GM23248 (cell line): ENCODE data around the gene TXNRD1. TPM values are rescaled to one million over a fixed set of nuclear protein-coding genes. Genes with fewer than 3 reads are reported as not detected.
A peak's percentile ranks its signal among the peaks of the same experiment; 100 is the strongest.

Experiments
- DNase-seq: peaks from one replicate; pipeline ENCODE4 v3.0.0-alpha.2; 2015
- H2AFZ ChIP-seq: fragments of 200-600 bp; sonication (generic); 2 replicates; pipeline ENCODE4 v1.6.1; 2016; ENCODE audit warnings: antibody characterized with exemption
- H3F3A ChIP-seq: fragments of 200-600 bp; sonication (generic); 2 replicates; pipeline ENCODE4 v1.6.1; 2016; ENCODE audit warnings: mild to moderate bottlenecking, antibody characterized with exemption, mixed run types; ENCODE audit not compliant: insufficient read depth
- H3K27ac ChIP-seq: fragments of 200-600 bp; sonication (generic); 2 replicates; pipeline ENCODE4 v1.5.1; 2016; ENCODE audit warnings: mild to moderate bottlenecking
- H3K27me3 ChIP-seq: fragments of 200-600 bp; sonication (generic); replicated peaks from 2 replicates; pipeline ENCODE4 v1.6.1; 2016; ENCODE audit warnings: mild to moderate bottlenecking; ENCODE audit not compliant: insufficient read depth
- H3K36me3 ChIP-seq: fragments of 200-600 bp; sonication (generic); 2 replicates; pipeline ENCODE4 v1.6.1; 2016; ENCODE audit warnings: low read depth, mild to moderate bottlenecking
- H3K4me1 ChIP-seq: fragments of 200-600 bp; sonication (generic); 2 replicates; pipeline ENCODE4 v1.6.1; 2016; ENCODE audit warnings: mild to moderate bottlenecking; ENCODE audit not compliant: insufficient read depth
- H3K4me2 ChIP-seq: fragments of 200-600 bp; sonication (generic); one replicate; pipeline ENCODE4 v1.6.1; 2016; ENCODE audit warnings: mild to moderate bottlenecking; ENCODE audit not compliant: unreplicated experiment
- H3K4me3 ChIP-seq: fragments of 200-600 bp; sonication (generic); 2 replicates; pipeline ENCODE4 v1.5.1; 2016; ENCODE audit warnings: mild to moderate bottlenecking
- H3K79me2 ChIP-seq: fragments of 200-600 bp; sonication (generic); 2 replicates; pipeline ENCODE4 v1.6.1; 2016; ENCODE audit warnings: mild to moderate bottlenecking; ENCODE audit not compliant: insufficient read depth
- H3K9ac ChIP-seq: fragments of 200-600 bp; sonication (generic); 2 replicates; pipeline ENCODE4 v1.6.1; 2016; ENCODE audit warnings: mild to moderate bottlenecking
- H3K9me2 ChIP-seq: fragments of 200-600 bp; sonication (generic); 2 replicates; pipeline ENCODE4 v1.6.1; 2016; ENCODE audit warnings: mixed run types, mild to moderate bottlenecking, moderate library complexity; ENCODE audit not compliant: insufficient read depth
- H3K9me3 ChIP-seq: fragments of 200-600 bp; sonication (generic); one replicate; pipeline ENCODE4 v1.6.1; 2017; ENCODE audit warnings: low read depth
- H4K20me1 ChIP-seq: fragments of 200-600 bp; sonication (generic); 2 replicates; pipeline ENCODE4 v1.6.0; 2016; ENCODE audit not compliant: insufficient read depth
- EZH2 ChIP-seq: fragments of 200-600 bp; sonication (generic); IDR thresholded peaks from 2 replicates; pipeline ENCODE4 v1.6.1; 2018; ENCODE audit warnings: antibody characterized with exemption, mild to moderate bottlenecking; ENCODE audit not compliant: insufficient read depth, poor library complexity, severe bottlenecking
- EZH2phosphoT487 ChIP-seq: fragments of 200-600 bp; sonication (generic); IDR thresholded peaks from 2 replicates; pipeline ENCODE4 v1.6.1; 2018; ENCODE audit warnings: antibody characterized with exemption, moderate library complexity, mild to moderate bottlenecking, low read depth; ENCODE audit not compliant: insufficient read depth
- WGBS, 2 experiments: methylation state at CpG; one replicate each; pipeline ENCODE4 v1.1.6; 2015 to 2017; ENCODE audit warnings: low lambda C conversion rate in 2 of 2, low coverage in 1 of 2; ENCODE audit errors: missing lambda C conversion rate in 2 of 2; 5-methylcytosine and 5-hydroxymethylcytosine counted together
- in situ Hi-C: fragments of 300-500 bp; cut with MboI; formaldehyde crosslinking; loops from 2 replicates; pipeline ENCODE4 v1.15.0; 2020
- polyA plus RNA-seq: library from polyadenylated mRNA; unstranded; fragments of >200 nt; fragmentation: Nextera tagmentation; extraction: Ambion mirVana; gene quantifications from 2 replicates; pipeline ENCODE4 v1.2.1, GENCODE V29; 2016
- total RNA-seq: library from RNA; depleted of rRNA; stranded (reverse); fragments of >200 nt; shearing (Covaris generic); gene quantifications from 2 replicates; pipeline ENCODE4 v1.2.3, GENCODE V29; 2014

TXNRD1 gene
- total and polyA plus RNA-seq, 2 experiments from 2014 or later, result 255 to 477 TPM

- H3K4me1 ChIP-seq, result no peaks in the 10 kb centered on the region
- in situ Hi-C loops, result no loop called here
- DNase-seq, result no peak
- H4K20me1 ChIP-seq, result no peaks in the 10 kb centered on the region
- H3F3A ChIP-seq, result 0 out of 2 replicates have a peak, but pooled peaks cover 4% of the 10 kb centered on the region
- no peaks in the 10 kb centered on the region for H3K9me2 ChIP-seq
- TF ChIP-seq EZH2phosphoT487, result no peak
- TF ChIP-seq EZH2, result no peak
- no peak overlapping the region for H3K9ac ChIP-seq
- no peaks in the 10 kb centered on the region for H3K9me3 ChIP-seq
- H3K27ac ChIP-seq, result no peak overlapping the region
- WGBS, 2 experiments, result 89 to 94% methylated on average over 1 of the region's 1 CpG
- no peaks in the 10 kb centered on the region for H3K36me3 ChIP-seq
- H3K4me2 ChIP-seq, result no peak overlapping the region
- H3K79me2 ChIP-seq, result no peaks in the 10 kb centered on the region
- peak overlapping the region; percentile 34 for H2AFZ ChIP-seq
- no peaks in the 10 kb centered on the region for H3K27me3 ChIP-seq
- no peak overlapping the region for H3K4me3 ChIP-seq
These were observed 28.4 kb downstream of the TXNRD1 start for GRCh38 chr12:104243971-104244370.

GRCh38 chr12:104247698-104248097 lies 32.1 kb downstream of the TXNRD1 start:
- H3K9ac ChIP-seq, result no peak overlapping the region
- TF ChIP-seq EZH2phosphoT487 (no peak), EZH2 (no peak)
- H3K27ac ChIP-seq, result no peak overlapping the region
- H3K27me3 ChIP-seq, result no peaks in the 10 kb centered on the region
- H3K4me2 ChIP-seq, result no peak overlapping the region
- WGBS, 2 experiments, result 89 to 91% methylated on average over 5 of the region's 5 CpGs
- DNase-seq, result no peak
- no peak overlapping the region for H2AFZ ChIP-seq
- 0 out of 2 replicates have a peak, but pooled peaks cover 4% of the 10 kb centered on the region for H3F3A ChIP-seq
- no peaks in the 10 kb centered on the region for H3K4me1 ChIP-seq
- in situ Hi-C loops, result no loop called here
- no peaks in the 10 kb centered on the region for H3K9me3 ChIP-seq
- no peak overlapping the region for H3K4me3 ChIP-seq
- no peaks in the 10 kb centered on the region for H3K9me2 ChIP-seq
- H3K36me3 ChIP-seq, result no peaks in the 10 kb centered on the region
- H3K79me2 ChIP-seq, result no peaks in the 10 kb centered on the region
- no peaks in the 10 kb centered on the region for H4K20me1 ChIP-seq

- no peak overlapping the region for H3K27ac ChIP-seq
- no peak for TF ChIP-seq EZH2phosphoT487
- no peak for TF ChIP-seq EZH2
- no peaks in the 10 kb centered on the region for H3K27me3 ChIP-seq
- H3K9ac ChIP-seq, result no peak overlapping the region
- DNase-seq, result no peak
- no peaks in the 10 kb centered on the region for H3K9me3 ChIP-seq
- H2AFZ ChIP-seq, result no peak overlapping the region
- no peaks in the 10 kb centered on the region for H3K79me2 ChIP-seq
- no peaks in the 10 kb centered on the region for H4K20me1 ChIP-seq
- 0 out of 2 replicates have a peak, but pooled peaks cover 4% of the 10 kb centered on the region for H3F3A ChIP-seq
- no peaks in the 10 kb centered on the region for H3K9me2 ChIP-seq
- H3K4me3 ChIP-seq, result no peak overlapping the region
- no peak overlapping the region for H3K4me2 ChIP-seq
- 94 to 95% methylated on average over 8 of the region's 8 CpGs for WGBS, 2 experiments
- H3K4me1 ChIP-seq, result no peaks in the 10 kb centered on the region
- in situ Hi-C loops, result no loop called here
- no peaks in the 10 kb centered on the region for H3K36me3 ChIP-seq
These were observed 32.9 kb downstream of the TXNRD1 start for GRCh38 chr12:104248444-104248843.

DNA sequence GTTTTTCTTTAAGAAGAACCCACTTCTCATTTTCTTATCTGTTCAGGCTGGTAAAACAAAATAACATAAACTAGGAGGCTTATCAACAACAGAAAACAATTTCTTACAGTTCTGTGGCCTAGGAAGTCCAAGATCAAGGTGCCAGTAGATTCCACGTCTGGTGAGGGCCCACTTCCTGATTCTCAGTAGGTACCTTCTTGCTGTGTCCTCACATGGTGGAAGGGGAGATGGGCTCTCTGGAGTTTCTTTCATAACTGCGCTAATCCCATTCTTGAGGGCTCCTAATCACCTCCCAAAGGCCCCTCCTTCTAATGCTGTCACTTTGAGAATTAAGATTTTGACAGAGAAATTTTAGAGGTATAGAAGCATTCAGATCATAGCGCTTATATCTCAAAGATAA lies 33.4 kb downstream of the TXNRD1 start:
- in situ Hi-C loops, result no loop called here
- Histone ChIP-seq H3K79me2 (no peaks in the 10 kb centered on the region), H3K36me3 (no peaks in the 10 kb centered on the region), H3K4me3 (no peak overlapping the region), H3K4me2 (no peak overlapping the region), H3K4me1 (no peaks in the 10 kb centered on the region), H2AFZ (no peak overlapping the region), H3K27me3 (no peaks in the 10 kb centered on the region), H3K9ac (no peak overlapping the region), H3K27ac (no peak overlapping the region), H3K9me2 (no peaks in the 10 kb centered on the region), H3F3A (0 out of 2 replicates have a peak, but pooled peaks cover 2% of the 10 kb centered on the region), H4K20me1 (no peaks in the 10 kb centered on the region), H3K9me3 (no peaks in the 10 kb centered on the region)
- no peak for TF ChIP-seq EZH2
- no peak for TF ChIP-seq EZH2phosphoT487
- no peak for DNase-seq
- 88 to 96% methylated on average over 3 of the region's 3 CpGs for WGBS, 2 experiments

- H3K9ac ChIP-seq, result no peak overlapping the region
- H3K27ac ChIP-seq, result no peak overlapping the region
- H3K4me3 ChIP-seq, result no peak overlapping the region
- H2AFZ ChIP-seq, result no peak overlapping the region
- H3K4me2 ChIP-seq, result no peak overlapping the region
- no peak for TF ChIP-seq EZH2
- TF ChIP-seq EZH2phosphoT487, result no peak
- H3K27me3 ChIP-seq, result no peaks in the 10 kb centered on the region
- H4K20me1 ChIP-seq, result no peaks in the 10 kb centered on the region
- in situ Hi-C loops, result no loop called here
- H3K9me3 ChIP-seq, result no peaks in the 10 kb centered on the region
- DNase-seq, result no peak
- no peaks in the 10 kb centered on the region for H3K79me2 ChIP-seq
- no peaks in the 10 kb centered on the region for H3F3A ChIP-seq
- 84 to 99% methylated on average over 3 to 4 of the region's 4 CpGs for WGBS, 2 experiments
- H3K36me3 ChIP-seq, result no peaks in the 10 kb centered on the region
- H3K9me2 ChIP-seq, result no peaks in the 10 kb centered on the region
- H3K4me1 ChIP-seq, result no peaks in the 10 kb centered on the region
These were observed 34.3 kb downstream of the TXNRD1 start for GRCh38 chr12:104249898-104250297.
